ENCODE data around the gene ARHGAP29. TPM values are rescaled to one million over a fixed set of nuclear protein-coding genes. Genes with fewer than 3 reads are reported as not detected.

Gene ARHGAP29
- total RNA-seq, 6 experiments from 2014 or later: 36.9 to 60.3 (median 52.9) TPM

- no peak for DNase-seq
- H3K36me3 Mint-ChIP-seq (ENCODE audit: low read depth): no peaks in the 10 kb centered on the region
- no peak overlapping the region for H3K27ac Mint-ChIP-seq
- H3K4me1 Mint-ChIP-seq (ENCODE audit: low read depth): peaks cover 23% of the 10 kb centered on the region
- no peaks in the 10 kb centered on the region; the same call in none of the 2 replicates for H3K27me3 Mint-ChIP-seq (ENCODE audit: insufficient read depth)
- no peak for TF ChIP-seq CTCF (IDR thresholded peaks at IDR 0.05)
- peaks cover 6% of the 10 kb centered on the region for H3K9me3 Mint-ChIP-seq
- H3K4me3 Mint-ChIP-seq: no peak overlapping the region
Measured at GRCh38 chr1:94143809-94144176, 93.6 kb downstream of the ARHGAP29 start.

DNA sequence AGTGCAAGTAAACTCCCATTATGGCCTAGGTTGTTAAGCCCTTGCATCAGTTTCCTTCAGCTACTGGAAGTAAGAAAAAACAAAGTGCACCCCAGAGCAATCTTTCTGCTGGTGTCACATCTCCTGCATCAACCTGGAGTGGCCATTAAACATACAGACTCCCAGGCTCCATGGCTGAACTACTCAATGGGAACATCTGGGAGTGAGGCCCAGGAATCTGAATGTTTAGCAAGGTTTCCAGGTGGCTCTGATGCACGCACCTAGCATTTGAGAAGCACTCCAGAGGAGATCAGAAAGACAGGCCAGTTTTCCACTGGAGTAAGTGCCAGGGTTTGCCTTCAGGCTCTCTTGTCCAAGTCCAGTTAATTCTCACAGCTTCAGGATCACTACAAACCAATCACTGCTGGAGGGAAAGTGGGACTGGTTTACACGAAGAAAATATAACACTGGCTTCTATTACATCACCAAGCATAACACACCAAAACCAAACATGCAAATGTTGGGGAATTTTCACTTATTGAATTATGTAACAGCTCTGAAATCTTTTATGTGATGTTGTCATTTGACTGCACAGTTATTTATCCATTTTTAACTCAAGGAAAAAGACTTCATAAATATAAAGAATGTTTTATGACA, 94.1 kb downstream of the ARHGAP29 start:
- Mint-ChIP-seq H3K4me3 (no peak overlapping the region), H3K36me3 (ENCODE audit: low read depth) (no peaks in the 10 kb centered on the region), H3K9me3 (peaks cover 9% of the 10 kb centered on the region), H3K27ac (no peak overlapping the region), H3K27me3 (ENCODE audit: insufficient read depth) (no peaks in the 10 kb centered on the region; the same call in none of the 2 replicates), H3K4me1 (ENCODE audit: low read depth) (peaks cover 23% of the 10 kb centered on the region)
- TF ChIP-seq CTCF (IDR thresholded peaks at IDR 0.05): no peak
- DNase-seq: no peak

- H3K9me3 Mint-ChIP-seq: peaks cover 9% of the 10 kb centered on the region
- no peaks in the 10 kb centered on the region for H3K36me3 Mint-ChIP-seq (ENCODE audit: low read depth)
- no peaks in the 10 kb centered on the region; the same call in none of the 2 replicates for H3K27me3 Mint-ChIP-seq (ENCODE audit: insufficient read depth)
- no peak for DNase-seq
- TF ChIP-seq CTCF (IDR thresholded peaks at IDR 0.05): no peak
- H3K4me1 Mint-ChIP-seq (ENCODE audit: low read depth): peaks cover 23% of the 10 kb centered on the region
- H3K27ac Mint-ChIP-seq: no peak overlapping the region
- H3K4me3 Mint-ChIP-seq: no peak overlapping the region
Measured at GRCh38 chr1:94142583-94142982, 94.8 kb downstream of the ARHGAP29 start.

- TF ChIP-seq CTCF (IDR thresholded peaks at IDR 0.05): no peak
- peaks cover 18% of the 10 kb centered on the region for H3K4me1 Mint-ChIP-seq (ENCODE audit: low read depth)
- H3K27ac Mint-ChIP-seq: peak overlapping the region; percentile 10; the same call in 1 of the 2 replicates
- peak; percentile 44 for DNase-seq
- peaks cover 1% of the 10 kb centered on the region for H3K27me3 Mint-ChIP-seq (ENCODE audit: insufficient read depth)
- peaks cover 9% of the 10 kb centered on the region for H3K9me3 Mint-ChIP-seq
- no peaks in the 10 kb centered on the region for H3K36me3 Mint-ChIP-seq (ENCODE audit: low read depth)
- H3K4me3 Mint-ChIP-seq: no peak overlapping the region
Measured at GRCh38 chr1:94142022-94142421, 95.4 kb downstream of the ARHGAP29 start.

- Mint-ChIP-seq H3K27ac (no peak overlapping the region), H3K4me1 (ENCODE audit: low read depth) (peaks cover 17% of the 10 kb centered on the region), H3K27me3 (ENCODE audit: insufficient read depth) (peaks cover 15% of the 10 kb centered on the region), H3K4me3 (no peak overlapping the region), H3K9me3 (peaks cover 6% of the 10 kb centered on the region), H3K36me3 (ENCODE audit: low read depth) (peaks cover 9% of the 10 kb centered on the region)
- DNase-seq: no peak
- TF ChIP-seq CTCF (IDR thresholded peaks at IDR 0.05): no peak
Measured at GRCh38 chr1:94132111-94132510, 105.3 kb downstream of the ARHGAP29 start.
